Measurements from ENCODE around the gene COL1A2. TPM values are rescaled to one million over a fixed set of nuclear protein-coding genes. Genes with fewer than 3 reads are reported as not detected.

COL1A2 gene
- total and polyA plus RNA-seq, 2 of the 13 experiments (the other 11 are each of a cell fraction or from before 2014, with no cell fraction given), result not detected

GRCh38 chr7:94386416-94386815 is 8.3 kb upstream of the COL1A2 start:
- H3K4me1 ChIP-seq (ENCODE audit: insufficient read depth, low read length), result no peaks in the 10 kb centered on the region
- H3K36me3 ChIP-seq (replicated peaks in 1 of 2; ENCODE audit: control insufficient read depth in 1 of 2, insufficient read depth in 2 of 2, low read length in 2 of 2), result no peaks in the 10 kb centered on the region
- intact Hi-C loops (cut with micrococcal nuclease; ENCODE audit: unreplicated experiment) (no loop called here), in situ Hi-C loops (cut with HindIII; ENCODE audit: extremely low pct_ligation_motif_present, low pct_unique_long_range_greater_than_20kb) (no loop called here)
- no peak overlapping the region for H3K9ac ChIP-seq (ENCODE audit: insufficient read depth, low read depth, low read length)
- DNase-seq (ENCODE audit: low spot score) (no peak), FAIRE-seq (no peak), ATAC-seq (no peak)
- WGBS (ENCODE audit: low lambda C conversion rate), result 35% methylated on average over 2 of the region's 2 CpGs
- BruUV-seq (replicated peaks), result no TSS peak
- H2AFZ ChIP-seq (ENCODE audit: low read length), result no peak overlapping the region
- CTCF ChIA-PET (ENCODE audit: low intra/inter-chr PET ratio, low total read pairs), result no interaction called here
- POLR2A ChIA-PET, result no interaction called here
- no peak for TF ChIP-seq ZNF605 (CRISPR knock-in tag; IDR thresholded peaks at IDR 0.05)
- no peak for TF ChIP-seq ARNTL (CRISPR knock-in tag; IDR thresholded peaks at IDR 0.05)
- no peak for TF ChIP-seq ELF3 (CRISPR knock-in tag; IDR thresholded peaks at IDR 0.05)
- no peak for TF ChIP-seq AKNA (CRISPR knock-in tag; IDR thresholded peaks at IDR 0.05; ENCODE audit: borderline replicate concordance)
- no peak for TF ChIP-seq SUZ12 (IDR thresholded peaks at IDR 0.05; ENCODE audit: low read depth, low read length)
- TF ChIP-seq MYNN (CRISPR knock-in tag; IDR thresholded peaks at IDR 0.05; ENCODE audit: low read depth), result no peak
- no peak for TF ChIP-seq ZMYM2 (CRISPR knock-in tag; IDR thresholded peaks at IDR 0.05)
- TF ChIP-seq ZFP36L2 (CRISPR knock-in tag; IDR thresholded peaks at IDR 0.05), result no peak
- no peaks in the 10 kb centered on the region for H3K27me3 ChIP-seq (ENCODE audit: control insufficient read depth in 1 of 2, insufficient read depth in 2 of 2, low read length in 2 of 2)
- no peak overlapping the region for H3K4me3 ChIP-seq (replicated peaks in 1 of 3; ENCODE audit: insufficient read depth in 1 of 3, low read depth in 2 of 3, low read length in 3 of 3)
- no peaks in the 10 kb centered on the region for H3K9me3 ChIP-seq (ENCODE audit: low read length)
- no peak overlapping the region for H3K27ac ChIP-seq (ENCODE audit: extremely low read length, insufficient read depth, low read length)
- H4K20me1 ChIP-seq (ENCODE audit: insufficient read depth, low read length), result no peaks in the 10 kb centered on the region
- no peak overlapping the region for H3K4me2 ChIP-seq (ENCODE audit: low read depth, low read length)
- no peaks in the 10 kb centered on the region for H3K79me2 ChIP-seq (ENCODE audit: insufficient read depth, low read length)
